Esophagus muscularis mucosa (tissue), 4 donors: ENCODE measurements around the gene PPP2R3B.

Source experiments
- EP300 ChIP-seq: sonication (generic); formaldehyde crosslinking; IDR thresholded peaks from one replicate; pipeline ENCODE4 v1.6.1; 2017; ENCODE audit warnings: antibody characterized with exemption
- POLR2A ChIP-seq: fragments of 450-650 bp; IDR thresholded peaks from one replicate; pipeline ENCODE4 v1.6.1; 2017; ENCODE audit warnings: antibody characterized with exemption, moderate library complexity, mild to moderate bottlenecking, low read depth
- POLR2AphosphoS5 ChIP-seq, 2 donors: sonication (generic); formaldehyde crosslinking; IDR thresholded peaks; one replicate each; pipeline ENCODE4 v1.6.1; 2017; ENCODE audit warnings: antibody characterized with exemption in 2 of 2
- TF ChIP-seq, protein P1 (sequence below), 3 experiments: fragments of 200-600 bp in 2 of 3; fragments of 450-650 bp in 1 of 3; sonication (generic) in 2 of 3; IDR thresholded peaks; one replicate each; pipeline ENCODE4 v1.5.1; 2017 to 2019; ENCODE audit warnings: antibody characterized with exemption in 3 of 3, mild to moderate bottlenecking in 2 of 3, moderate library complexity in 1 of 3

DNA sequence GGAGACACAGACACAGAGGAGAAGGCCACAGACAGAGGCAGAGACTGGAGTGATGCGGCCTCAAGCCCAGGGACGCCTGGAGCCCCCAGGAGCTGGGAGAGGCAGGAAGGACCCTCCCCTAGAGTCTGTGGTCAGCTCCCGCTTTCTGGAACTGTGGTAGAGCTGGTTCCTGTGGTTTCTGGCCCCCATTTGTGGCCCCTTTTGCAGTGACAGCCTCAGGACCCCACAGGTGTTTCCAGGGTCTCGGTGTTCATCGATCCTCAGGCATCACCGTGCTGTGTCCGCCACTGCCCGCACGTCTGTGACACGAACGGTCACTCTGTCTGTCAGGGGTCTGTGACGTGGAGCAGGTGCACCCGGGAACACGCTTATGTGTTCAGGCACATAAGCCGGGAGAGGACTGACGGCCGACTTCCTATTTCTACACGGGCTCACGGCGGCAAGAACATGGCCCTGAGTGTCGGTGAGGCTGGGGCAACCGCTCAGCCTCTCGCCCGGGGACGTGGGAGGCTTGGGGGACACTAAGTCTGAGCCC is 76.0 kb downstream of the PPP2R3B start:
- TF ChIP-seq, protein P1, sequence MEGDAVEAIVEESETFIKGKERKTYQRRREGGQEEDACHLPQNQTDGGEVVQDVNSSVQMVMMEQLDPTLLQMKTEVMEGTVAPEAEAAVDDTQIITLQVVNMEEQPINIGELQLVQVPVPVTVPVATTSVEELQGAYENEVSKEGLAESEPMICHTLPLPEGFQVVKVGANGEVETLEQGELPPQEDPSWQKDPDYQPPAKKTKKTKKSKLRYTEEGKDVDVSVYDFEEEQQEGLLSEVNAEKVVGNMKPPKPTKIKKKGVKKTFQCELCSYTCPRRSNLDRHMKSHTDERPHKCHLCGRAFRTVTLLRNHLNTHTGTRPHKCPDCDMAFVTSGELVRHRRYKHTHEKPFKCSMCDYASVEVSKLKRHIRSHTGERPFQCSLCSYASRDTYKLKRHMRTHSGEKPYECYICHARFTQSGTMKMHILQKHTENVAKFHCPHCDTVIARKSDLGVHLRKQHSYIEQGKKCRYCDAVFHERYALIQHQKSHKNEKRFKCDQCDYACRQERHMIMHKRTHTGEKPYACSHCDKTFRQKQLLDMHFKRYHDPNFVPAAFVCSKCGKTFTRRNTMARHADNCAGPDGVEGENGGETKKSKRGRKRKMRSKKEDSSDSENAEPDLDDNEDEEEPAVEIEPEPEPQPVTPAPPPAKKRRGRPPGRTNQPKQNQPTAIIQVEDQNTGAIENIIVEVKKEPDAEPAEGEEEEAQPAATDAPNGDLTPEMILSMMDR (IDR thresholded peaks at IDR 0.05) = no peak
- no peak for TF ChIP-seq EP300
- TF ChIP-seq POLR2AphosphoS5 (IDR thresholded peaks at IDR 0.05) = no peak
- TF ChIP-seq POLR2A = no peak
